Activated T-helper 1 cell treated with Interleukin-2 at 50 U/mL for 16 hours (primary cell): ENCODE measurements around the gene SMYD3.
"Not testable (repeated sequence)": the region's sequence is repeated elsewhere in the genome, so short reads cannot be mapped to it uniquely, and the experiment has no call there.

Experiments used
- DNase-seq: peaks from one replicate; pipeline ENCODE4 v3.0.0-alpha.2; 2020; ENCODE audit warnings: low read depth

The SMYD3 gene

DNA sequence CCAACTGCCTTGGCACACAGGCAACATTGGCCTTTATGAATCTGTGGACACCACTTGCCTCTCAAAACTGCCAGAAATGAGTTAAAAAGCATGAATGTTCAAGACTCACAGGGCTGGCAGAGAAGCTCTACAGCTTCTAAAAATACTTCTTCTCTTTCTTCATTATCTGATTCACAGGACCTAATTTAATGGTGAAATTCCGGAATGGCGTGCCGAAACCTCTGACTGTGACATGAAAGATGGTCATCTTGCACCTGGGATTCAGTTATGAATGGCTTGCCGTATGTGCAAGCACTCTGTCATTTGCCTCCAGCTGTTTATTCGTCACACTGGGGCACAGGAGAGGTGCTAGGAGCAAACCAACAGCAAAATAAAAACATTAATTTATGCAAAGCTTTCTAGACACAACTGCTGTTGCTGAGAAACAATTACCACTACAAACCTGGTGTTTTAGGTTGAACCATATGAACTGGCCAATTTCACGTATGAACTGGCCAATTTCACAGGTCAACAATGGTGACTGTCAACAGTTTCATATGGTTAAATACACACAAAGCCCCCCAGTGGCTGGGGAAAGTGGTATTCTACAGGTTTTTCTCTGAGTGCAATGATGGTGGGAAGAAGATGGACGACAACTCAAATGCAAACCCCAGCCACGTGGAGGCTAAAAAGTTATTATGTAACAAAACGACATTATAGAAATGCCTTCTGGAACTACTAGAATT lies 704.0 kb downstream of the SMYD3 start:
- DNase-seq = no peak

DNA sequence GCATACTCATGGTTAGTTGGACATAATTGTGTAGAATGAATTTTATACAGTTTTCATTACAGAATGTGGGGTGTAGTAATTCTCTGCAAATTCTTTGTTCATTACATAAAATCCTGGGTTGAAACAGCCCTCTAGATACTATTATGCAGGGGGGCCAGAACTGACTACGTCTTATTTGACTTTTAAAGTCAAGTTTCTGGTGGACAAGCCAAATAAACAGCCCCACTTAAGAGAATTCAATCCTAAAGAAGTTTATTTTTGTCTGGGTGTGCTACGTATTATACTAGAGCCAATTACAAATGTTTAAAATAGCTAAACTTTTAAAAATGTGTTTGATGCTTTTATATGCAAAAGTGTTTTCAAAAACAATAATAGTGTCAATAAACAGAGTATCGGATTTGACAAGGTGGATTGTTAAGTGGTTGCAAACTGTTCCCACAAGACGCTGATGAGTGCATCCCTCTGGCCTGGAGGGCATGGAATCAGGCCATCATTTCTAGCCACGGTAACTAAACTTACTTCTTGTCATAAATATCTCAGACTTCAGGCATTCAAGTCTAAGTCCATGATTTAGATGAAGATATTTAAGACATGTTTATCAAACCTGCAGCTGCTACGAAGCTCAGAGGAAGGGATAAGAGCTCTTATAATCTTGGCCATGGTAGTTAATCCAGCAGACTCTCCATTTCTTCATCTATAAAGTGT lies 706.0 kb downstream of the SMYD3 start:
- DNase-seq = no peak

DNA sequence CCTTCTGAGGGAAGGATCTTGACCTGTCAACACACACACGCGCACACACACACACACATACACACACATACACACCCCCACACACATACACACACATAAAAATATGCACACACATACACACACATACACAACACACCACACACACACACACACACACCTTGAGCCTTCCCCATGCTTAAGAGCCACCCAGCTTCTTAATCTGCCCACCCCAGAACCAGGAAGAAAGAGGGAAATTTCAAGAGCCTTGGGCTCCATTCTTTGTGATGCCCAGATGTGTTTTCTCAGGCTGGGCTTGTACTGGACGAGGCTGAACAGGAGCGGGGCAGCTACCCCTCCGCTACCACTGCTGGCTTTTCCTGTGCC lies 708.7 kb downstream of the SMYD3 start:
- DNase-seq = no peak

DNA sequence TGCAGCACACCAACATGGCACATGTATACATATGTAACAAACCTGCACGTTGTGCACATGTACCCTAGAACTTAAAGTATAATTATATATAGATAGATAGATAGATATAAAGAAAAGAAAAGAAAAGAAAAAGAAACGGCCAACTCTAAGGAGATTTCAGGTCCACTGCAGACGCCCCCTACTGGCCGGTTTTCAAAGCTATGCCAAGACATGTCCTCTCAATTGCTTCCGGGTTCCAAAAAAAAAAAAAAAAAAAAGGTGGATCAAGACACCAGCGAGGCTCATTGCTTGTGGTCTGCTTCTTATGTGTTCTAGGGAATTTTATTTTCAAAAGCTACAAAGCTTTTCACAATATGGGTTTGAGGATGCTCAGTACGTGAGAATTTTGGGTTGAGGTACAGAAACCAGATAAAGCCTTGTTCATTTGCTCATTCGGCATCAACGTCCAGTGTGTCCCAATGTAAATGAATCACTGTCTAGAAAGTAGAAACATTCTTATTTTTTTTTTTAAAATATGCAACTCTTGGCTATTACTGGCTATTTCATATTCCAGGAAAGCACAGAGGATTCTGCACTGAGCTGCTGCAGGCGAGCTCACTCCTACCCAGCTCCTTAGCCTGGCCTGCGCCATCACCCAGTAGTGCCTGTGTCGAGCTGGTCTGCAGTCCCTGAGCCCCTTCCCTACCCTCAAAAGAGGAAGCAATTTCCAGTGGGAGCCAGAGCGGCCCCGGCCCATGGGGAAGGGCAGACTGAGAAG lies 709.3 kb downstream of the SMYD3 start:
- no peak for DNase-seq

DNA sequence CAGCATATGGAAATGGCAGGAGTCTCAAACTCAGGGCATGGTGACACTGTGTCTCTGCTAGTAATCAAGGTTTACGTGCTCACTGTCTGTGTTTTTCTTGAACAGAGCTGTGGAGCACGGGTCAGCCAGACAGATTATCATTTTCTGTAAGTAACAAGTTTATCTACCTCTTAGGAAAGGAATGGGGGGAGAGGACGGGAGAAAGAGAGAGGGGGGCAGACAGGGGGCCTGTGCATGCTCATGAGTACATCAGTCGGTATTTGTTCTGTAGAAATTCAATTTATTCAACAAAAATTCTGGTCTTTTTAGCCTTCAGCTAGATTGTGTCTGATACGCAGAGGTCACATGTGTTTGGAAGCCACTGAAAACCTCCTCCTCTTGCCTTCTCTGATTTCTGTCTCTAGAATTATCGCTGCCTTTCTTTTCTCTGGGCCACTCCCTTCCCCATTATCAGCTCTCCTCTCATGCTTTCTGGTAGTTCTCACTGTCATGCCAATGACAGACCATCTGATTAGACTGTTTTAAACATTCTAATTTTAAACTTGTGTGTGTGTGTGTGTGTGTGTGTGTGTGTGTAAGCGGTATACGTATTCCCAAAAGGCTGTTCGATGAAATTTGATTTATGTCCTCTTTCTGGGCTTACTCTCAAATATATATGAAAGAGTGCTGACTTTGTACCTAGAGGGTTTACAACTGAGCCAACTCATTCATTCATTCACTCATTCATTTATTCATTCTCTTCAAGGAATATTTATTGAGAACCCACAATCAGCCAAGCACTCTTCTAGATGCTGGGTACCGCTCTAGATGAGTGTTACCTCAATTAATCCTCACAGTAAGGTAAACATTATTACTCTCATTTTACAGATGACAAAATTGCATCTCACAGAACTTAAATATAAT lies 715.4 kb downstream of the SMYD3 start:
- DNase-seq = no peak

DNA sequence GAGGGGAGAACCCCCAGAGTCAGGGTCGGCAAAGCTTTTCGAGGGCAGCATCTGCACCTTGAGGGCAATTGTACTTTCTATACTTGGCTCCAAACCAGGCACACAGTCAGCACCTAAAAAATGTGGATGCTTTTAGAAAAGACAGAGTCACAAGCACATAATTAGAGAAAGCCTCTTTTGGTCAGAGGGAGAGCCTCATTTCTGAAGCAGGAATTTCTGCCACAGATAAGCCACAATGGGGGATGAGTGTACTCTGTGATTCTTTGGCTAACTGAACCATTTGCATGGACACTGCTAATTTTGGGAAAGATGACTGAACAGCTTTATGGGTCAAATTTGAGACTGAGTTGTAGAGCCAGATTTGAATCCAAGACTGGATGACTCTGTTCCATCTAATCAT lies 716.6 kb downstream of the SMYD3 start:
- no peak for DNase-seq

DNA sequence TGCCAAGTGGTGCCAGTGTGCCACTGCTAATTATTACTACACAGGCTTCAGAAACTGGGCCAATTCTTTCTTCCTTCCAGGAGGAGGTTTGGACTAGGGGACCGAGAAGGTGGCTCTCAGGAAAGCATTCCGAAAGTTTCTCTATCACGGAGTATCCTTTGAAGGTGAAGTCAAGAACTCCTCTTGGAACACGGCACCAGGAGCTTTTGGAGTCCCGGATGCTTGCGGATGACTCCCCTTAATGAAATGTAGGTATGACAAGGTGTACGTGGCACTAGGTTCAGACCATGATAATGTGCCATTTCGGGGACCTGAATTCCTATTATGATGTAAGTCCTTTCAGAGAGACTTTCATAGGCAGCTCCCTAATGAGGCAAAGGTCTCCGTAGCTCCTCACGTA lies 718.2 kb downstream of the SMYD3 start:
- DNase-seq = no peak

DNA sequence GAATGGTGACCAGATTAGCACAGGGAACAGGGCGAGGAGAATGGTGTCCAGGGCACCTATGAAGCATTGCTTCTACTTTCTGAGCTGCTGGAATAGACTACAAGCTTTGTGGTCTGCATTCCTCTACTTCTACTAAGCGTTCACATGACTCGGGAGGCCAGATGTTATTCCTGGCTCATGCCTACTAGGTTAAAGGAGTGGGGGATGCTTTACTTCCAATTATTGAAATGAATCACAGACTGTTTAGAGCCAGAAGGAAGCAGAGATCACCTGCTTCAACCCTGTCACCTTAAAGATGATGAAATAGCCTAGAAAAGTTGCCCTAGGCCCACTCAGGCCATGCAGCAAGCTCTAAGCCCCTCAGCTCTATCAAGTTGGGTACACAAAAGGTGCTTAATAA lies 718.8 kb downstream of the SMYD3 start:
- no peak for DNase-seq

DNA sequence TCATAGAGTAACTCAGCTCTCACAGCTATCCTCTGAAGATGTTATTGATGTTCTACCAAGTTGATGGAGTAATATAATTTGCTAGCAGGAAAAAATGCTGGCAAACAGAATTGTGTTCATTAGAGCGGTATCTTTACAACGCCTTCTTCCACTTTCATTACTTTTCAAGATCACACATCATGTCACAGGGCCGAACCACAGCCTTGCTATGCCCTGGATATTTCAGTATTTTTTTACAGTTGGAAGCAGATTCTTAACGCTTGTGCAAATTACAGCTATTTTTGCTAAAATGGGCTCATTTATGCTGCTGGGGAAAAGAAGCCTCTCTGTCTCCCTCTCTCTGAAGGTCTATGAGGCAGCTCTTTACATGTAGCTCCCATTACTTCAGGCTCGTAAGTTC lies 720.1 kb downstream of the SMYD3 start:
- no peak for DNase-seq

DNA sequence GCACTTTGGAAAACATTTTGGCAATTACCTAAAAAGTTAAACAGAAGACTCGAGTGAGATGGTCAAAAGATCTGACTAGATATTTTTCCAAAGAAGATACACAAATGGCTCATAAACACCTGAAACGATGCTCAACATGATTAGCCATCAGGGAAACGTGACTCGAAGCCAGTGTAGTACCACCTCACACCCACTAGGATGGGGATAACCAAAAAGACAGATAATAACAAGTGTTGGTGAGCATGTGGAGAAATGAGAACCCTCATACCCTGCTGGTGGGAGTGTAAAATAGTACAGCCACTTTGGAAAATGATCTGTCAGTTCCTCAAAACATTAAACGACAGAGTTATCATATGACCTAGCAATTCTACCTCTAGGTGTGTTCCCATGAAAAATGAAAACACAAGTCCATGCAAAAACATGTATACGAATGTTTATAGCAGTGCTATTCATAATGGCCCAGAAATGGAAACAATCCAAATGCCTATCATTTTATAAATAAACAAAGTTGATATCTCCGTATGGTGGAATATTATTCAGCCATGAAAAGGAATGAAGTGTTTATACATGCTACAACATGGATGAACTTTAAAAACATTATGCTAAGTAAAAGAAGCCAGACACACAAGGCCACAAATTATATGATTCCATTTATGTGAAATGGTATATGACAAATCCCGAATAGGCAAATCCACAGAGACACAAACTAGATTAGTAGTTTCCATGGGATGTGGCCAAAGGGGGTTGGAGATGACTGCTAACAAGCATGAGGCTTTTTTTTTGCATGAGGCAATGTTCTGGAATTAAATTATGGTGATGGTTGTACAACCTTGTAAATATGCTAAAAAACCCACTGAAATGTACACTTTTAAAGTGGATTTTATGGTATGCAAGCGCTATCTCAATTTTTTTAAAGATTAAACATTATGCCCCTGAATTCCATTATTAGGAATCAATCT lies 727.0 kb downstream of the SMYD3 start:
- no peak for DNase-seq

DNA sequence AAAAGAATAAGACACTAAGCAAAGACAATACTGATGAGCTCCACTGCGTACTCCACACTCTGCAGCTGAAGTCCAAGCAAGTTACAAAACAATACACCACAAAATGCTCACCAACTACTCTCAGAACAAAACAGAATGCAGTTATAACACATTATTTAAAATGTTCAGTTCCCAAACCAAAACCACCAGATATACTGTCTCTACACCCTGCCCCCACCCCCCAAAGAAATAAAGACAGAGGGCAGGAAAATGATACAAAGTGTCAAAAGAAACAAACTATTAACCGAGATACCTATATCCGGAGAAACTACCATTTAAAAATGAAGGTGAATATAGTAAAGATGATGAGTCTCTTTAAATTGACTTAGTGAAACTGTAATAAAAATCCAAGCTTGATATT lies 729.3 kb downstream of the SMYD3 start:
- no peak for DNase-seq

DNA sequence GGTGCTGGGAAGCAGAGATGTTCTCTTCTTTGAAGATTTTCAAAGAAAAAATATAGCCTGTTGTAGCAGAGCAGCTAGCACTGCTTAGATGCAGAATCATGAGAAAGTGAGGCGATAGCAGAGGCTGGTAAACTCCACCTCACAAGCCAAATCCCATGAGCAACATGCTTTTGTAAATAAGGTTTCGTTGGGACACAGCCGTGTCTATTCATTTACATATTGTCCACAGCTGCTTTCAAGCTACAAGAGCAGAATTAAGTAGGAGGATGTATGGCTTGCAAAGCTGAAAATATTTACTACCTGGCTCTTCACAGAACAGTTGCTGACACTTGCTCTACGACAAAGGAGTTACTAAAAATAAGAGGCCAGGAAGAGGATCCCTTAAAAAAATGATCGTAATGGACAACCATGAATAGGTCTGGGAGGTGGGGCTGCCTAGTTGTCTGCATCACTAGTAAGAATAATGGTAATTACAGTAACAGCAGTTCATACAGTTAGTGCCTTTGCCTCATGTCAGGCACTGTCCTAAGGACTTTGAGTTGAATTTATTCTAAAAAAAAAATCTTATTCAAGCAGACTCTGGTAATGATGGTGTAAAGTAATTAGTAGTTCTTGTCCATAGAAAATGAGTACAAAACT lies 730.3 kb downstream of the SMYD3 start:
- DNase-seq = no peak

DNA sequence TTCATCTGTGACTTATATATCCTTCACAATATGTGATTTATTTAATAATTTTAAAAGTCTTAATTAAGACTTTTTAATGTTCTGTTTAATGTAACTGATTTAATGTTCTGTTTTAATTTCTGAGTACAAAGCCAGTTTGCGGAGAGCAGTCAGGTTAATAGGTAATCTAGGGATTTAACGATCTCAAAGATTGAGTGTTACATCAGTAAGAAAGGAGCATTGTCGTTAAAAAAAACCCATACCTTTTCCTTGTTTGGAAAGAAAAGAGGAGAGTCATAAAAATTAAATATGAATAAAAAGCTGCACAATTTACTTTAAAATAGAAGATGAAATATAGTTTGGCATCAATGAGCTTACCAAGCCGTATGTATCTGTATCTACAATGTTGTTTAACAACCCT lies 730.9 kb downstream of the SMYD3 start:
- DNase-seq = no peak

DNA sequence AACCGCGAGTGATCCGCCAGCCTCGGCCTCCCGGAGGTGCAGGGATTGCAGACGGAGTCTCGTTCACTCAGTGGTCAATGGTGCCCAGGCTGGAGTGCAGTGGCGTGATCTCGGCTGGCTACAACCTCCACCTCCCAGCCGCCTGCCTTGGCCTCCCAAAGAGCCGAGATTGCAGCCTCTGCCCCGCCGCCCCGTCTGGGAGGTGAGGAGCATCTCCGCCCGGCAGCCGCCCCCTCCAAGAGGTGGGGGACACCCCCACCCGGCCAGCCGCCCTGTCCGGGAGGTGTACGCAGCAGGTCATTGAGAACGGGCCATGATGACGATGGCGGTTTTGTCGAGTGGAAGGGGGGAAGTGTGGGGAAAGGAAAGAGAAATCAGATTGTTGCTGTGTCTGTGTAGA lies 732.1 kb downstream of the SMYD3 start:
- DNase-seq = not testable (repeated sequence)

DNA sequence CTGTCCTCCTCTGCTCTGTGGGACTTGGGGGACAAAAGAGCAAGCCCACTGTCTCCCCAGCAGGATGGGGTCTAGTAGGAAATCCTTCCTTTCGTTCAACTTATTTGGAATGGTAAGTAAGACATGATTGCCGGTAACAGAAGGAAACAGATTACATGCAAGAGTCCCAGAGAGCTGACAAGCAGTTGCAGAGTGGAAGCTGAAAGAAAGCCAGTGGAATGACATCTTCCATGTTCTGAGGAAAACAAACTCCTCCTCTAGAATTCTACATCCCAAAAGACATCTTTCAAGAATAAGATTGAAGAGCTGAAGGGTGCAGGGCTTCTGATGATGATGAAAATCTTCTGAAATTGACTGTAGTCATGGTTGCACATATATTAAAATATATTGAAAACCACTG lies 732.9 kb downstream of the SMYD3 start:
- DNase-seq = no peak

DNA sequence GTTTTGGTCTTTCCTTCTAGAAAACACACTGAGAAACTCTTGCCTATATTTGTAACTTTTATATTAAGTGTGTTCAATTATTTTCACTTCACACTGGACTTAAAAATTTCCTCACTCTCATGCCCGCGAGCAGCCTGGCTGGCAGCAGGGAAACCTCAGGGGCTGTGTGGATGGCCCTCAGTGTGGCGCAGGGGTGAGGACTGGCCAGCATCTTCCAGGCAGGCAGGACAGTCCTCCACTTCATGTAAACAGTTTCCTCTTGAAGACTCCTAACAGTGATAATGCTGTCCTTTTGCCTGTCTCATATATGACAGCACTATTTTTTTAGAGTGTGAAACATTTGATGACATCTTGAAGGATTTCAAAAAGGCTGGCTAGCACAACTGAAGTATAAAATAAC lies 733.7 kb downstream of the SMYD3 start:
- no peak for DNase-seq

DNA sequence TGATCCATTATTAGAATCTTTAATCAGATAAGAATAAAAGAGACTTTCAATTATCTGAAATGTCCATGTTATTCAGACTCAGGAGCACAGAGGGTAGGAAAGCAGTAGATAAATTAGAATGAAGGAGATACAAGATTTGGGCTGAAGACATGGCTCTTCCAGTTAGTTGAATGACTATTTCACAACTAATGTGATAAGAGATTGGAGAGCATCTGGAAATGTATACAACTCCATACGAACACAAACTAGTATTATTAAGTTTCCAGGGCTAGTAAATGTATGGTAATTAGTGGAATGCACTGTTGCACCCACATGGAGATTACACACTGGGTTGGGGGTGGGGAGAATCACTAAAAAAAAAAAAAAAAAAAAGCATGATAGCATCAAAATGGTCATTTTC lies 734.3 kb downstream of the SMYD3 start:
- no peak for DNase-seq

DNA sequence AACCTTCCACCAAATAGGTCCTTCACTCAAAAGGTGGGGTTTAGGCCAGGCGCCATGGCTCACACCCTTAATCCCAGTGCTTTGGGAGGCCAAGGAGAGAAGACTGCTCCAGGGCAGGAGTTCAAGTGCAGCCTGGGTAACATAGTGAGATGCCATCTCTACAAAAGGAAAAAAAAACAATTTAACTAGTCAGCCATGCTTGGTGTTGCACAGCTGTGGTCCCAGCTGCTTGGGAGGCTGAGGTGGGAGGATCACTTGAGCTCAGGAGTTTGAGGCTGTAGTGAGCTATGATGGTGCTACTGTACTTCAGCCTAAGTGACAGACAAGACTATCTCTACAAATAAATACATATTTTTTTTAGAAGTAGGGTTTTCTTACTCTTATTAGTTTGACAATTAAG lies 734.8 kb downstream of the SMYD3 start:
- no peak for DNase-seq

DNA sequence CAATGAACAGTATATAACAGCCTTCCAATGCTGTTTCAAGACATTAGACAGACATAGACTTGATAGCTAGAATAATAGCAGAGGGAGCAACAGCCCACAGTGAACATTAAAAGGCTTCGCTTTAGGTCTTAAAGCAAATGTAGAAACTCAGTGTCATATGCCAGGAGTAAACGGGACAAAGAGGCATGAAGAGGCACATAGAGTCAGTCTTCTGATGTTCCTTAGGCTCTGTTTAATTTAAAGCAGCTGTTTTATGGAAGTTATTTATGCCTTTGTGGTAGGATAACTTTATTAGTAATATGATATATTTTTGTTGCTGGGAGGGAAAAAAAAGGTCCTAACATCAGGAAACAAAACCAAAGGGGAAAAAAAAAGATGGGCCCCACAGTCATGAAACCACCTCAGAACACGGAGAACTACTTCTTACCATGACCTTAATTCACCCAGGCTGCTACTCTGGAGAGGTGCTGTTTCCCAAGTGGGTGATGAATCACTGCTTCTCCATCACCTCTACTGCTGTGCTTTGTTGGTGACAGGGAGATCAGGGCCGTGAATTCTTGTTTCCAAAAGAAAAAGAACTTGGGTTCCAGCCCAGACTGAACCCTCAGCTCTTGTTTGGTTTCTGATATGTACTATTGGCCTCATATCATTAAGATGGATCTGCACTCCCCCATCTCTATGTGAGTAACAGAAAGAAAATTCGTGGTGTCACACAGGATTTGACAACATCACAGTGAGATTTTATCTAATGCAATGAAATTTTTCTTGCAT lies 735.4 kb downstream of the SMYD3 start:
- DNase-seq = no peak

DNA sequence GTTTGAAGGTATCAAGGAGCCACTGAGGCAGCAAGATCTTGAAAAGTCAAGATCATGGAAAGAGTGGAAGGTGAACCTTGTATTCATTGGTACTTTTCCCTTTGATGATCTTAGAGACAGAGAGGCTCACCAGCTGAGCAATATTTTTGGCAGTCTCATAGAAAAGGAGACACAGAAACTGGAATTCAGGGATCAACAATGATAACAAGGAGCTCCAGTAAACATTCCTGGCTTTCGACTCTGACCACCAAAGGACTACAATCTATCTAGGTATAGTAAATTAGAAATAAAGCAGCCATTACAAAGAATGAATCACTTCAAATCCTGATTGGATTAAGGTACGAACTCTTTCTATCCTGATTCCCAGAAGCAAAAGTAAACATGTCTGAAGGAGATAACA lies 736.9 kb downstream of the SMYD3 start:
- no peak for DNase-seq
